ENCODE data around the gene MUC5B. TPM values are rescaled to one million over a fixed set of nuclear protein-coding genes. Genes with fewer than 3 reads are reported as not detected.

Gene MUC5B
- total and polyA plus RNA-seq, 2 donors from 2014 or later: 0.38 TPM; not detected in 1

DNA sequence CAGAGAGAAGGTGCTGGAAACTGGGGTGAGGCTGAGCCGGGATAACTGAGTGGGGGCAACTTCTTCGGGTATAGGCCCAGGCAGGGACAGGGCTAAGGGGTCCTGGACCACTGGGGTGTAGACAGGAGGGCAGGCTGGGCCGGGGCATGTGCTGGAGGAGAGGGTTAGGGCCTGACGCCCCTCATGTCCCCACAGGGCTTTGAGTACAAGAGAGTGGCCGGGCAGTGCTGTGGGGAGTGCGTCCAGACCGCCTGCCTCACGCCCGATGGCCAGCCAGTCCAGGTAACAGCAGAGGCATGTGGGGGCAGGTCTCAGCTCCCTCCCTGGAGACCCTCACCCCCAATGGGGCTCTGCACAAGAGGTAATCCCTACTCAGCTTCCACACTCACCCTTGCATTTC lies 36.7 kb downstream of the MUC5B start:
- FAIRE-seq: no peak
- DNase-seq: peak in 1 of 5 donors; percentile 69
- Histone ChIP-seq H3K9ac (ENCODE audit: low read length in 3 of 3) (no peak overlapping the region), H3K9me3 (ENCODE audit: control insufficient read depth in 2 of 3, insufficient read depth in 1 of 3, low read length in 3 of 3) (no peaks in the 10 kb centered on the region), H3K4me1 (ENCODE audit: control insufficient read depth in 2 of 3, insufficient read depth in 2 of 3, low read depth in 1 of 3, low read length in 3 of 3) (peaks cover 0 to 11% (median 5%) of the 10 kb centered on the region in 3 donors), H3K4me3 (ENCODE audit: low read length in 3 of 3) (no peak overlapping the region), H3K27ac (ENCODE audit: low read depth in 2 of 2, low read length in 2 of 2) (no peak overlapping the region), H3K27me3 (ENCODE audit: control insufficient read depth, insufficient read depth, low read length) (no peaks in the 10 kb centered on the region), H3K36me3 (ENCODE audit: control insufficient read depth in 2 of 3, insufficient read depth in 3 of 3, low read length in 3 of 3) (no peaks in the 10 kb centered on the region)
- TF ChIP-seq, protein P1, sequence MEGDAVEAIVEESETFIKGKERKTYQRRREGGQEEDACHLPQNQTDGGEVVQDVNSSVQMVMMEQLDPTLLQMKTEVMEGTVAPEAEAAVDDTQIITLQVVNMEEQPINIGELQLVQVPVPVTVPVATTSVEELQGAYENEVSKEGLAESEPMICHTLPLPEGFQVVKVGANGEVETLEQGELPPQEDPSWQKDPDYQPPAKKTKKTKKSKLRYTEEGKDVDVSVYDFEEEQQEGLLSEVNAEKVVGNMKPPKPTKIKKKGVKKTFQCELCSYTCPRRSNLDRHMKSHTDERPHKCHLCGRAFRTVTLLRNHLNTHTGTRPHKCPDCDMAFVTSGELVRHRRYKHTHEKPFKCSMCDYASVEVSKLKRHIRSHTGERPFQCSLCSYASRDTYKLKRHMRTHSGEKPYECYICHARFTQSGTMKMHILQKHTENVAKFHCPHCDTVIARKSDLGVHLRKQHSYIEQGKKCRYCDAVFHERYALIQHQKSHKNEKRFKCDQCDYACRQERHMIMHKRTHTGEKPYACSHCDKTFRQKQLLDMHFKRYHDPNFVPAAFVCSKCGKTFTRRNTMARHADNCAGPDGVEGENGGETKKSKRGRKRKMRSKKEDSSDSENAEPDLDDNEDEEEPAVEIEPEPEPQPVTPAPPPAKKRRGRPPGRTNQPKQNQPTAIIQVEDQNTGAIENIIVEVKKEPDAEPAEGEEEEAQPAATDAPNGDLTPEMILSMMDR (IDR thresholded peaks at IDR 0.05; ENCODE audit: borderline replicate concordance, extremely low read depth, insufficient read depth): no peak
- intact Hi-C loops (cut with DNase I): no loop called here

GRCh38 chr11:1260023-1260501 lies 37.2 kb downstream of the MUC5B start:
- no peak for FAIRE-seq
- DNase-seq: peak in 1 of 5 donors; percentile 74
- Histone ChIP-seq H3K27ac (ENCODE audit: low read depth in 2 of 2, low read length in 2 of 2) (no peak overlapping the region), H3K9ac (ENCODE audit: low read length in 3 of 3) (no peak overlapping the region), H3K36me3 (ENCODE audit: control insufficient read depth in 2 of 3, insufficient read depth in 3 of 3, low read length in 3 of 3) (no peaks in the 10 kb centered on the region), H3K27me3 (ENCODE audit: control insufficient read depth, insufficient read depth, low read length) (no peaks in the 10 kb centered on the region), H3K4me1 (ENCODE audit: control insufficient read depth in 2 of 3, insufficient read depth in 2 of 3, low read depth in 1 of 3, low read length in 3 of 3) (peaks cover 0 to 11% (median 5%) of the 10 kb centered on the region in 3 donors), H3K4me3 (ENCODE audit: low read length in 3 of 3) (no peak overlapping the region), H3K9me3 (ENCODE audit: control insufficient read depth in 2 of 3, insufficient read depth in 1 of 3, low read length in 3 of 3) (no peaks in the 10 kb centered on the region)
- TF ChIP-seq, protein P1 (IDR thresholded peaks at IDR 0.05; ENCODE audit: borderline replicate concordance, extremely low read depth, insufficient read depth): no peak
- intact Hi-C loops (cut with DNase I): no loop called here

DNA sequence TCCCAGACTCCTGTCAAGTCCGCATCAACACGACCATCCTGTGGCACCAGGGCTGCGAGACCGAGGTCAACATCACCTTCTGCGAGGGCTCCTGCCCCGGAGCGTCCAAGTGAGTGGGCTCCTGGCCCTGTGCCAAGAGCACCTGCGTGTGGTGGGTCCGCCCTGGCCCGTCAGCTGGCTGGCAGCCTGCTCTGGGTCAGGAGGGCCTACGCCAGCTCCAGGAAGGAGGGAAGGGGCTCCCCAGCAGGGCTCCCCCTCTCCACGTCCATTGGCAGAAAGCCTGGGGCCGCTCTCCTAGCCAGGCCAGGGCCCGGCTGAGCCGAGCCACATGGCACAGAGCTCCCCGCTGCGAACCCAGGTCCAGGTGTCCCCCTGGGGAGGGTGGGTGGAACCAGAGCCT lies 37.8 kb downstream of the MUC5B start:
- H3K9ac ChIP-seq (ENCODE audit: low read length in 3 of 3): no peak overlapping the region
- no peak overlapping the region for H3K4me3 ChIP-seq (ENCODE audit: low read length in 3 of 3)
- H3K36me3 ChIP-seq (ENCODE audit: control insufficient read depth in 2 of 3, insufficient read depth in 3 of 3, low read length in 3 of 3): no peaks in the 10 kb centered on the region
- no peaks in the 10 kb centered on the region for H3K9me3 ChIP-seq (ENCODE audit: control insufficient read depth in 2 of 3, insufficient read depth in 1 of 3, low read length in 3 of 3)
- DNase-seq (peak in 1 of 5 donors; percentile 72), FAIRE-seq (no peak)
- intact Hi-C loops (cut with DNase I): no loop called here
- no peaks in the 10 kb centered on the region for H3K27me3 ChIP-seq (ENCODE audit: control insufficient read depth, insufficient read depth, low read length)
- TF ChIP-seq, protein P1 (IDR thresholded peaks at IDR 0.05; ENCODE audit: borderline replicate concordance, extremely low read depth, insufficient read depth): no peak
- no peak overlapping the region for H3K27ac ChIP-seq (ENCODE audit: low read depth in 2 of 2, low read length in 2 of 2)
- H3K4me1 ChIP-seq (ENCODE audit: control insufficient read depth in 2 of 3, insufficient read depth in 2 of 3, low read depth in 1 of 3, low read length in 3 of 3): peaks cover 0 to 11% (median 5%) of the 10 kb centered on the region in 3 donors
